Ramos (cell line): Measurements from ENCODE around the gene OR11G2.
"Not testable (repeated sequence)": the region's sequence is repeated elsewhere in the genome, so short reads cannot be mapped to it uniquely, and the experiment has no call there.

Experiments used
- in situ Hi-C: fragments of 300-500 bp; cut with MboI; formaldehyde crosslinking; loops from one replicate; pipeline ENCODE4 v1.14.3; 2022; ENCODE audit warnings: low sequenced_read_pairs; ENCODE audit not compliant: unreplicated experiment

The OR11G2 gene

DNA sequence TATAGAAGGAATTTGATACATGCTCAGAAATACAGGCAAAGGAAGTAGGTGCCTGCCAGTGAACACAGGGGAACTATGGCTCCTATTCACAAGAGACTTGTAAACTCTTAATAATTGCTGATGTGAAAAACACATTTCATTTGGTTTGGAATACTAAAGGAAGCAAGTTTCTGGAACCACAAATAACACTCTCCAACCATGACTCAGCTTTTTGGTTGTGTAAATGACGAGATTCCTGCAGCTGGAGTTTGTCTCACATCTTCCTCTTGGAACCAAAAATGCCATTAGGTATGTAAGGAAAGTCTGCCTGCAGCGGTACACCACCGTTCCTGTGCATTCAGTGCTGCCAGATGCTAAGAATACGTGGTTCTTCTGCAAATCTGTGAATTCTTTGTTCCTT, 28.3 kb downstream of the OR11G2 start:
- in situ Hi-C loops = no loop called here

- in situ Hi-C loops = no loop called here
Measured at GRCh38 chr14:20223410-20223809, 32.7 kb downstream of the OR11G2 start, which contains the start of gene OR11H6. TSS of gene OR11H6 (plus strand) at chr14:20223710. CDS start at chr14:20223710, 0 bp downstream.

DNA sequence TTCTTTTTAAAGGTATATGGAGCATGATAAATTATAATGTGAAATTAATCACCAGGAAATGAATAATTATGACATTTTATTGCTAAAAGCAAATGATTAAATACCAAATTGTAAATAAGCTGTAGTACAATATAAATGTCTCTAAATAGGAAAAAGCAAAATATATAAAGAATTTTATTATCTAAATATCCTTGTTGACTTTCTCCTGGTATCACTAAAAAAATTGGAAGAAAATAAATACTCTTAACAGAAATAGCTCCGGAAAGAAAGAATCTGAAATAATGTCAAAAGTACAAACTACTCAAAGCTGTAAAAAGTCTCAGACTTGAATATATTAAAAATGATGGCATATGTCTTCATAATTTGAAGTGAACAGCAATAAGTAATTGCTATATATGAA, 38.0 kb downstream of the OR11G2 start, which contains the start of gene OR11H7:
TSS of gene OR11H7 (plus strand) at position 301 of the 400 bp plus-strand sequence.
- in situ Hi-C loops = no loop called here

DNA sequence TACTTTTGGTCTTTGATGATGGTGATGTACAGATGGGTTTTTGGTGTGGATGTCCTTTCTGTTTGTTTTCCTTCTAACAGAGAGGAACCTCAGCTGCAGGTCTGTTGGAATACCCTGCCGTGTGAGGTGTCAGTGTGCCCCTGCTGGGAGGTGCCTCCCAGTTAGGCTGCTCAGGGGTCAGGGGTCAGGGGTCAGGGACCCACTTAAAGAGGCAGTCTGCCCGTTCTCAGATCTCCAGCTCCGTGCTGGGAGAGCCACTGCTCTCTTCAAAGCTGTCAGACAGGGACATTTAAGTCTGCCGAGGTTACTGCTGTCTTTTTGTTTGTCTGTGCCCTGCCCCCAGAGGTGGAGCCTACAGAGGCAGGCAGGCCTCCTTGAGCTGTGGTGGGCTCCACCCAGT, 44.7 kb downstream of the OR11G2 start:
- in situ Hi-C loops = not testable (repeated sequence)

DNA sequence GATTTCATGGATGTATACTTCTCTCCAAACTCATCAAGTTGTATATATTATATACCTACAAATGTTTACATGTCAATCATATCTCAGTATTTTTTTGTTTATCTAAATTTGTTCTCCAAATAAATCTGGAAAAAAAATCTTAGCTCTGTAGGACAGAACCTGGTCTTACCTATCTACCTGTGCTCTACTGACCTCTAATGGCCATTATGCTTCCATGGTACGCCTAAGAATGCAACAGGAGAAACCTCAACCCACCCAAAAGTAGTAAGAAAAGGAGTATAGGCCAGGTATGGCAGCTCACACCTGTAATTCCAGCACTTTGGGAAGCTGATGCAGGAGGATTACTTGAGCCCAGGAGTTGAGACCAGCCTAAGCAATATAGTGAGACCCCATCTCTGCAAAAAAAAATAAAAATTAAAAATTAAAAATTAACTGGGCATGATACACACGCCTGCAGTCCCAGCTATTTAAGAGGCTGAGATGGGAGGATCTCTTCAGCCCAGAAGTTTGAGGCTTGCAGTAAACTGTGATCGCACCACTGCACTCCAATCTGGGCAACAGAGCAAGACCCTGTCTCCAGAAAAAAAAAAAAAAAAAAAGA, 57.0 kb downstream of the OR11G2 start:
- in situ Hi-C loops = no loop called here
